PC-9 (cell line): Measurements from ENCODE around the gene P4HA1. TPM values are rescaled to one million over a fixed set of nuclear protein-coding genes. Genes with fewer than 3 reads are reported as not detected.
A peak's percentile ranks its signal among the peaks of the same experiment; 100 is the strongest.

Source experiments
- BruUV-seq: library from RNA; stranded (reverse); fragments of 400-500 nt; replicated peaks from 2 replicates; lab custom pipeline; 2021; lab: Mats Ljungman, UMichigan
- CTCF ChIA-PET: fragments of 300-600 bp; sonication (Branson Sonifier 250); formaldehyde crosslinking; loops from one replicate; lab custom pipeline; 2022; ENCODE audit warnings: antibody characterized with exemption; lab: Charles Lee
- POLR2A ChIA-PET: fragments of 300-600 bp; sonication (Branson Sonifier 250); formaldehyde crosslinking; loops from one replicate; lab custom pipeline; 2022; ENCODE audit warnings: antibody characterized with exemption; ENCODE audit not compliant: unreplicated experiment; lab: Charles Lee
- DNase-seq, 2 experiments: peaks; one replicate each; pipeline versions ENCODE4 v3.0.0 to v3.0.0-alpha.2; 2015 to 2022; ENCODE audit warnings: mixed read lengths in 1 of 2
- H2AFZ ChIP-seq: fragments of 200-600 bp; sonication (generic); 2 replicates; pipeline ENCODE4 v1.8.1; 2017; ENCODE audit warnings: antibody characterized with exemption
- H3F3A ChIP-seq: fragments of 200-600 bp; sonication (generic); 2 replicates; pipeline ENCODE4 v1.8.1; 2017; ENCODE audit warnings: antibody characterized with exemption, mild to moderate bottlenecking, low read depth; ENCODE audit not compliant: insufficient read depth
- H3K27ac ChIP-seq: fragments of 200-600 bp; sonication (generic); 2 replicates; pipeline ENCODE4 v1.6.1; 2016; ENCODE audit warnings: mixed run types
- H3K27me3 ChIP-seq: fragments of 200-600 bp; sonication (generic); 2 replicates; pipeline ENCODE4 v1.6.1; 2016; ENCODE audit warnings: low read depth, mixed run types; ENCODE audit not compliant: insufficient read depth
- H3K36me3 ChIP-seq: fragments of 200-600 bp; sonication (generic); 2 replicates; pipeline ENCODE4 v1.6.1; 2016; ENCODE audit warnings: low read depth, mixed run types
- H3K4me1 ChIP-seq: fragments of 200-600 bp; sonication (generic); replicated peaks from 2 replicates; pipeline ENCODE4 v1.6.1; 2016; ENCODE audit warnings: mixed run types; ENCODE audit not compliant: insufficient read depth
- H3K4me2 ChIP-seq: fragments of 200-600 bp; sonication (generic); 2 replicates; pipeline ENCODE4 v1.6.1; 2017; ENCODE audit warnings: mixed run types
- H3K4me3 ChIP-seq: fragments of 200-600 bp; sonication (generic); 2 replicates; pipeline ENCODE4 v1.6.1; 2016; ENCODE audit warnings: mixed run types
- H3K79me2 ChIP-seq: fragments of 200-600 bp; sonication (generic); 2 replicates; pipeline ENCODE4 v1.6.1; 2017; ENCODE audit warnings: low read depth, mixed run types
- H3K9me2 ChIP-seq: fragments of 200-600 bp; sonication (generic); 2 replicates; pipeline ENCODE4 v1.8.1; 2017; ENCODE audit warnings: mild to moderate bottlenecking; ENCODE audit not compliant: insufficient read depth
- H3K9me3 ChIP-seq: fragments of 200-600 bp; sonication (generic); 2 replicates; pipeline ENCODE4 v1.8.1; 2016; ENCODE audit warnings: low read depth; ENCODE audit not compliant: insufficient read depth
- H4K20me1 ChIP-seq: fragments of 200-600 bp; sonication (generic); 2 replicates; pipeline ENCODE4 v1.8.1; 2017; ENCODE audit not compliant: insufficient read depth
- CTCF ChIP-seq: fragments of 200-600 bp; sonication (generic); conservative IDR thresholded peaks from 2 replicates; pipeline ENCODE4 v1.6.1; 2017; ENCODE audit warnings: mixed run types, antibody characterized with exemption, mild to moderate bottlenecking, moderate library complexity
- EZH2 ChIP-seq: fragments of 200-600 bp; sonication (generic); IDR thresholded peaks from 2 replicates; pipeline ENCODE4 v1.8.0; 2017; ENCODE audit warnings: antibody characterized with exemption, low read depth
- intact Hi-C: fragments of 100-400 bp; cut with micrococcal nuclease; formaldehyde crosslinking; loops from one replicate; pipeline ENCODE4 v1.10.0; 2022; ENCODE audit not compliant: unreplicated experiment
- total RNA-seq: library from RNA; stranded (reverse); gene quantifications from 2 replicates; pipeline ENCODE4 v1.2.3, GENCODE V29; 2021

P4HA1 gene
- total RNA-seq, 1 experiment from 2014 or later: 25.5 TPM

GRCh38 chr10:73053275-73053674, 43.4 kb downstream of the P4HA1 start:
- TF ChIP-seq CTCF (no peak), EZH2 (no peak)
- Histone ChIP-seq H3K9me2 (no peaks in the 10 kb centered on the region), H3F3A (0 out of 2 replicates have a peak, but pooled peaks cover 4% of the 10 kb centered on the region), H3K79me2 (no peaks in the 10 kb centered on the region), H3K27ac (no peak overlapping the region), H4K20me1 (no peaks in the 10 kb centered on the region), H3K27me3 (no peaks in the 10 kb centered on the region), H3K4me1 (no peaks in the 10 kb centered on the region), H3K9me3 (no peaks in the 10 kb centered on the region), H2AFZ (no peak overlapping the region), H3K4me2 (no peak overlapping the region), H3K36me3 (peaks cover 4% of the 10 kb centered on the region; the same call in 1 of the 2 replicates), H3K4me3 (no peak overlapping the region)
- intact Hi-C loops: no loop called here
- BruUV-seq: no TSS peak
- POLR2A ChIA-PET: no interaction called here
- CTCF ChIA-PET: no interaction called here
- no peak for DNase-seq

GRCh38 chr10:73044378-73045285, 52.0 kb downstream of the P4HA1 start:
- Histone ChIP-seq H3K9me3 (no peaks in the 10 kb centered on the region), H3K36me3 (peaks cover 24% of the 10 kb centered on the region), H3F3A (peaks cover 29% of the 10 kb centered on the region), H3K79me2 (no peaks in the 10 kb centered on the region), H3K4me3 (peak overlapping the region; percentile 3; the same call in 1 of the 2 replicates), H3K27me3 (no peaks in the 10 kb centered on the region), H2AFZ (peak overlapping the region; percentile 44), H3K27ac (peak overlapping the region; percentile 90), H3K9me2 (no peaks in the 10 kb centered on the region), H4K20me1 (no peaks in the 10 kb centered on the region), H3K4me1 (peaks cover 40% of the 10 kb centered on the region), H3K4me2 (peak overlapping the region; percentile 65)
- POLR2A ChIA-PET: interaction anchor here (0.5 kb wide), 1 partner anchor 690 kb away, joined by 5 read pairs; the partner anchor contains the start of gene DNAJB12
- TF ChIP-seq CTCF (no peak), EZH2 (no peak)
- no TSS peak for BruUV-seq
- CTCF ChIA-PET: no interaction called here
- DNase-seq: peak; percentile 19 to 95
- intact Hi-C loops: loop anchor here (5.0 kb wide), 1 partner anchor 682 kb away; no protein-coding TSS in a partner anchor

- peaks cover 24% of the 10 kb centered on the region for H3K36me3 ChIP-seq
- no peak for DNase-seq
- H3K27ac ChIP-seq: peak overlapping the region; percentile 90
- peaks cover 29% of the 10 kb centered on the region for H3F3A ChIP-seq
- TF ChIP-seq EZH2: no peak
- TF ChIP-seq CTCF: no peak
- H3K27me3 ChIP-seq: no peaks in the 10 kb centered on the region
- TSS peak; percentile 40 for BruUV-seq
- intact Hi-C loops: loop anchor here (5.0 kb wide), 1 partner anchor 682 kb away; no protein-coding TSS in a partner anchor
- H3K4me3 ChIP-seq: peak overlapping the region; percentile 3; the same call in 1 of the 2 replicates
- no peaks in the 10 kb centered on the region for H3K9me3 ChIP-seq
- no peaks in the 10 kb centered on the region for H4K20me1 ChIP-seq
- H2AFZ ChIP-seq: peak overlapping the region; percentile 44
- peaks cover 40% of the 10 kb centered on the region for H3K4me1 ChIP-seq
- ChIA-PET POLR2A (no interaction called here), CTCF (no interaction called here)
- H3K79me2 ChIP-seq: no peaks in the 10 kb centered on the region
- no peaks in the 10 kb centered on the region for H3K9me2 ChIP-seq
- peak overlapping the region; percentile 65 for H3K4me2 ChIP-seq
These were observed 52.8 kb downstream of the P4HA1 start for GRCh38 chr10:73043766-73044377.
